CD8-positive, alpha-beta memory T cell (primary cell): ENCODE measurements around the gene GALNT14. TPM values are rescaled to one million over a fixed set of nuclear protein-coding genes. Genes with fewer than 3 reads are reported as not detected.

Experiments
- CTCF ChIA-PET: fragments of 350-600 bp; sonication (Branson Sonifier 250); formaldehyde crosslinking; loops from one replicate; lab custom pipeline; 2021; ENCODE audit warnings: antibody characterized with exemption; lab: Charles Lee
- POLR2A ChIA-PET: fragments of 350-600 bp; sonication (Branson Sonifier 250); formaldehyde crosslinking; loops from one replicate; lab custom pipeline; 2021; ENCODE audit warnings: antibody characterized with exemption; lab: Charles Lee
- DNase-seq, 5 donors: peaks; one replicate each; pipeline versions ENCODE4 v3.0.0 to v3.0.0-alpha.2; 2020 to 2022; ENCODE audit warnings: mixed read lengths in 1 of 5
- H3K27ac ChIP-seq: one replicate; pipeline ENCODE4 v1.7.0; 2013; ENCODE audit warnings: low read depth, mild to moderate bottlenecking, low read length, moderate library complexity
- H3K27me3 ChIP-seq: 2 replicates; pipeline ENCODE4 v1.7.0; 2013; ENCODE audit warnings: low read length, mild to moderate bottlenecking; ENCODE audit not compliant: insufficient read depth, poor library complexity, severe bottlenecking
- H3K36me3 ChIP-seq: 2 replicates; pipeline ENCODE4 v1.7.0; 2013; ENCODE audit warnings: mild to moderate bottlenecking, low read length, moderate library complexity; ENCODE audit not compliant: insufficient read depth
- H3K4me1 ChIP-seq: 2 replicates; pipeline ENCODE4 v1.7.0; 2013; ENCODE audit warnings: mild to moderate bottlenecking, low read length, moderate library complexity; ENCODE audit not compliant: insufficient read depth
- H3K4me3 ChIP-seq: 2 replicates; pipeline ENCODE4 v1.7.0; 2013; ENCODE audit warnings: mild to moderate bottlenecking, low read length
- H3K9me3 ChIP-seq: 2 replicates; pipeline ENCODE4 v1.7.0; 2013; ENCODE audit warnings: mild to moderate bottlenecking, low read length
- H3K27ac Mint-ChIP-seq, 8 donors: one replicate each; pipeline ENCODE4 v1.8.0; 2020 to 2021; ENCODE audit warnings: mixed read lengths in 8 of 8, mild to moderate bottlenecking in 6 of 8, inconsistent platforms in 3 of 8, moderate library complexity in 3 of 8
- H3K27me3 Mint-ChIP-seq, 2 donors: one replicate each; pipeline ENCODE4 v1.8.0; 2020 to 2021; ENCODE audit warnings: mixed read lengths in 2 of 2, mild to moderate bottlenecking in 1 of 2, moderate library complexity in 1 of 2
- H3K36me3 Mint-ChIP-seq, 3 donors: one replicate each; pipeline ENCODE4 v1.8.0; 2020 to 2021; ENCODE audit warnings: mixed read lengths in 3 of 3, inconsistent platforms in 1 of 3, mild to moderate bottlenecking in 1 of 3
- H3K4me1 Mint-ChIP-seq, 3 donors: one replicate each; pipeline ENCODE4 v1.8.0; 2020 to 2021; ENCODE audit warnings: mixed read lengths in 3 of 3, inconsistent platforms in 1 of 3, mild to moderate bottlenecking in 1 of 3
- H3K4me3 Mint-ChIP-seq, 7 donors: one replicate each; pipeline ENCODE4 v1.8.0; 2020 to 2021; ENCODE audit warnings: mixed read lengths in 7 of 7, mild to moderate bottlenecking in 6 of 7, moderate library complexity in 4 of 7, inconsistent platforms in 2 of 7
- H3K9me3 Mint-ChIP-seq, 5 donors: one replicate each; pipeline ENCODE4 v1.8.0; 2020 to 2022; ENCODE audit warnings: mixed read lengths in 5 of 5, mild to moderate bottlenecking in 3 of 5, moderate library complexity in 2 of 5, inconsistent platforms in 1 of 5
- polyA plus RNA-seq: library from polyadenylated mRNA; unstranded; fragments of 300-500 nt; fragmentation: Illumina TruSeq; gene quantifications from one replicate; pipeline ENCODE4 v1.2.3, GENCODE V29; 2021
- total RNA-seq, 2 experiments: library from RNA; stranded (reverse); gene quantifications; one replicate each; pipeline ENCODE4 v1.2.3, GENCODE V29; 2021

GALNT14 gene
- total and polyA plus RNA-seq, 3 experiments from 2014 or later = 0.62 to 0.74 TPM; not detected in 1

DNA sequence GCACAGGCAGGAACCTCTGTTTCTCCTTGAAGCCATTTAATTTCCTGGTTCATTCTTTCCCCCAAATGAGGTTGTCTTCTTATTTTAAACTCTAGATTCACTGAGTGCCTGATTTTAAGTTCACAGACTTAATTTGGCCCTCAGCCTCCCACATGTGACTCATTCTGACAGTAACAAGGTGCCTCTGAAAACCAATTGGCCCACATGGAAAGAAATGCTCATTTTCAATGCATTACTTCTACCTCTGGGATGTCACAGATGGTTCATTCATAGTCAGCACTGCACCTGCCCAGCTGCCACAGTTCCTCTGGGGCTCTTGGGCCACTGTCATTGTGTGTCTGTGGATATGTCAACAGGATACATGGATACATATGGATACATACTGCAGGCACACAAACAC, 190.6 kb downstream of the GALNT14 start:
- peaks cover 0 to 3% (median 0%) of the 10 kb centered on the region in 5 donors for H3K9me3 Mint-ChIP-seq
- Histone ChIP-seq H3K36me3 (no peaks in the 10 kb centered on the region), H3K27me3 (no peaks in the 10 kb centered on the region), H3K4me3 (no peak overlapping the region), H3K27ac (no peak overlapping the region), H3K9me3 (no peaks in the 10 kb centered on the region), H3K4me1 (no peaks in the 10 kb centered on the region)
- no peak overlapping the region for H3K27ac Mint-ChIP-seq
- H3K4me1 Mint-ChIP-seq = no peaks in the 10 kb centered on the region
- ChIA-PET POLR2A (no interaction called here), CTCF (no interaction called here)
- H3K27me3 Mint-ChIP-seq = peaks cover 5 to 8% of the 10 kb centered on the region in 2 donors
- H3K4me3 Mint-ChIP-seq = no peak overlapping the region
- H3K36me3 Mint-ChIP-seq = no peaks in the 10 kb centered on the region
- DNase-seq = no peak

DNA sequence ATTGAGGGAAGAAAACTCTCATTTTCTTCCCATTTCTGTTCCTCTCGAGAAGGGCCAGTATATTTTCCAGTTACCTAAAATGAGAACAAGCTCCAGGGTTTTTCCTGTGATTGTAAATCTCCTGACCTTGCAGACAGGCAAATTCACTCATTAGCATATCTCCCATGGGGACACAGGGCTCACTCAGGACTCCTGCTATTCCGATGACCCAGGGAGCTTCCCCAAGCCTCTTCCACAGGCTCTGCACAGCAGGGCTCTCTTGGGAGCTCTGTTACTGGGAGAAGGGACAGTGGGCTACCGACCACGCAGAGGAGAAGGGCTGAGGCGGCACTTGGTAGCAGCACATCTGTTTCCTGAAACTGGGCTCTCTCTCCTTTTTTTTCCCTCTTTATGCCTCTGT, 195.8 kb downstream of the GALNT14 start:
- POLR2A ChIA-PET = no interaction called here
- no peak overlapping the region for H3K4me3 Mint-ChIP-seq
- Histone ChIP-seq H3K36me3 (no peaks in the 10 kb centered on the region), H3K27me3 (no peaks in the 10 kb centered on the region), H3K4me1 (no peaks in the 10 kb centered on the region), H3K27ac (no peak overlapping the region), H3K9me3 (no peaks in the 10 kb centered on the region), H3K4me3 (no peak overlapping the region)
- H3K4me1 Mint-ChIP-seq = no peaks in the 10 kb centered on the region
- CTCF ChIA-PET = no interaction called here
- peaks cover 4 to 5% of the 10 kb centered on the region in 2 donors for H3K27me3 Mint-ChIP-seq
- DNase-seq = no peak
- peaks cover 0 to 3% (median 0%) of the 10 kb centered on the region in 5 donors for H3K9me3 Mint-ChIP-seq
- H3K27ac Mint-ChIP-seq = peak overlapping the region in 1 of 8 donors; percentile 54
- H3K36me3 Mint-ChIP-seq = no peaks in the 10 kb centered on the region

DNA sequence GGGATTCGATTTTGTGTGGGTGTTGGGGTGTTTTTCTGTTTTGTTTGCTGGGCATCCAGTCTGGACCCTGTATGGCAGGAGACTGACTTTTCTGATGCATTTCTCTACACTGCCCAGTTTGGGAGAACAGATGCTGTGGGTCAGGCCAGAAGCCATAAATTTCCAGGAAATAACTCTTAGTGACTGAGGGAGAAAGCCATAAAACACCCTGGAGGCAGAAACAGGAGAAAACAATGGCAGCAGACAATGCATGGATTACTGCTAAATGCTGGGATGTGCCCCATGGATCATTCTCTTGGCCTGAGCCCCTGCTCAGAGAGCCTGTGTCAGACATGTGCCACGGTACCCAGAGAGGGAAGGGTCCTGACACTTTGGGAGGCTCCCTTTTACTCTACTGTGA, 197.4 kb downstream of the GALNT14 start:
- no peaks in the 10 kb centered on the region for H3K4me1 ChIP-seq
- no peaks in the 10 kb centered on the region for H3K36me3 ChIP-seq
- no peak overlapping the region for H3K27ac Mint-ChIP-seq
- H3K27me3 ChIP-seq = no peaks in the 10 kb centered on the region
- H3K27me3 Mint-ChIP-seq = peaks cover 4 to 7% of the 10 kb centered on the region in 2 donors
- no peaks in the 10 kb centered on the region for H3K4me1 Mint-ChIP-seq
- H3K9me3 ChIP-seq = no peaks in the 10 kb centered on the region
- H3K4me3 Mint-ChIP-seq = no peak overlapping the region
- POLR2A ChIA-PET = no interaction called here
- CTCF ChIA-PET = no interaction called here
- H3K4me3 ChIP-seq = no peak overlapping the region
- DNase-seq = no peak
- no peaks in the 10 kb centered on the region for H3K9me3 Mint-ChIP-seq
- no peak overlapping the region for H3K27ac ChIP-seq
- no peaks in the 10 kb centered on the region for H3K36me3 Mint-ChIP-seq

DNA sequence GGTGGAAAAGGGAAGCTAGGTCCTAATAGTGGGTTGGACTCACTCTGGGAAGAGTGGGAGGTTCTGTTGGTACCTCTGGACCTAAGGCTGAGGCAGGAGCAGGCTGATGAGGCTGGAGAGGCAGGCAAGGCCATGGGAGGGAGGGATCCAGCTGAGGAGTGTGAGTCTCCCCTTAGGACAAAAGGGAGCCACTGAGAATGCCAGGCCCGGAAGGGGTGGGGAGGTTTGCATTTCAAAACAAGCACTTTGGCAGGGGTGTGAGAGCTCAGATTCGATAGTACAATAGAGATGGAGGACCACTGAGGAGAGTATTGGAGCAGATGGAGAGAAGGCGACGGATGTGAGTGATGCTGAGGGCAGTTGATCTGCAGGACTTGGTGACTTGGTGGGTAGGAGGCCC, 198.9 kb downstream of the GALNT14 start:
- Histone ChIP-seq H3K4me3 (no peak overlapping the region), H3K27me3 (no peaks in the 10 kb centered on the region), H3K4me1 (no peaks in the 10 kb centered on the region), H3K36me3 (no peaks in the 10 kb centered on the region), H3K27ac (no peak overlapping the region), H3K9me3 (no peaks in the 10 kb centered on the region)
- no peaks in the 10 kb centered on the region for H3K9me3 Mint-ChIP-seq
- H3K4me3 Mint-ChIP-seq = no peak overlapping the region
- ChIA-PET POLR2A (no interaction called here), CTCF (no interaction called here)
- no peaks in the 10 kb centered on the region for H3K4me1 Mint-ChIP-seq
- no peaks in the 10 kb centered on the region for H3K36me3 Mint-ChIP-seq
- peaks cover 4 to 7% of the 10 kb centered on the region in 2 donors for H3K27me3 Mint-ChIP-seq
- no peak overlapping the region for H3K27ac Mint-ChIP-seq
- no peak for DNase-seq

DNA sequence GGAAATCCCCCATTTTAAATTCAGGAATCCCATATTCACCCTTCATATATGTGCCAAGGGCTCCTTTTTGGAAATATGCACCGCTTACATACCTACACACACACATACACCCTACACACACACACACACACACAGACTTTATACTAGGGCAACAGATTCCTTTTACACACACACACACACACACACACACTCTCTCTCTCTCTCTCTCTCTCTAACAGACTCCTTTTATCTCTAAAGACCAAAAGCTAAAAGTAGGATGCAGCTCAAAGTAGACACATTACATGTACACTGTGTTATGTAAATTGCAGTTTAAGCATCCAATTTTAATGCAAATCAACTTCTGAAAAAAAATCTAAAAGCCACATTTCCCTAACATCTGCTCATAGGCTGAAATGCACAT, 200.0 kb downstream of the GALNT14 start:
- no peaks in the 10 kb centered on the region for H3K4me1 Mint-ChIP-seq
- H3K4me3 Mint-ChIP-seq = no peak overlapping the region
- no peaks in the 10 kb centered on the region for H3K36me3 Mint-ChIP-seq
- POLR2A ChIA-PET = no interaction called here
- Histone ChIP-seq H3K27ac (no peak overlapping the region), H3K27me3 (no peaks in the 10 kb centered on the region), H3K4me1 (no peaks in the 10 kb centered on the region), H3K9me3 (no peaks in the 10 kb centered on the region), H3K4me3 (no peak overlapping the region), H3K36me3 (no peaks in the 10 kb centered on the region)
- DNase-seq = no peak
- H3K27me3 Mint-ChIP-seq = peaks cover 4 to 6% of the 10 kb centered on the region in 2 donors
- H3K27ac Mint-ChIP-seq = no peak overlapping the region
- CTCF ChIA-PET = no interaction called here
- H3K9me3 Mint-ChIP-seq = no peaks in the 10 kb centered on the region

DNA sequence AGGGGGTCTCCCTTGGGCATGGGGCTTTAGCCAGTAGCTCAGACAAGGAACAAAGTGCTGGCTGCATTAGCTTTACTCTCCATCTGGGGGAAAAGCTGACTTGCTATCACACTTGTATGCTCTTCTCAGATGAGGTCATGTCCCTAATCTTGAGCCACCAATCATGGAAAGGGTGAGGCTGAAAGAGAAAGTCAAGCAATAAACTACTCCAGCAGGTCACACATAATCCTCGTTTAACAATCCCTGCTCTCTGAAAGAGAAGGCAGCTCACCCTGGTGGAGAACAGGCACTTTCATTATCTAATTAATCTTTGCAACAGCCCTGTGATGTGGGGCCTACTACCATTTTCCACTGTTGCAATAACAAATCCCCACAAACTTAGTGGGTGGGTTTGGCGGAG, 201.3 kb downstream of the GALNT14 start:
- H3K36me3 Mint-ChIP-seq = no peaks in the 10 kb centered on the region
- no peak overlapping the region for H3K4me3 Mint-ChIP-seq
- ChIA-PET CTCF (no interaction called here), POLR2A (no interaction called here)
- Histone ChIP-seq H3K27me3 (no peaks in the 10 kb centered on the region), H3K4me3 (no peak overlapping the region), H3K4me1 (no peaks in the 10 kb centered on the region), H3K27ac (no peak overlapping the region), H3K36me3 (no peaks in the 10 kb centered on the region), H3K9me3 (no peaks in the 10 kb centered on the region)
- no peak overlapping the region for H3K27ac Mint-ChIP-seq
- peaks cover 4 to 6% of the 10 kb centered on the region in 2 donors for H3K27me3 Mint-ChIP-seq
- H3K4me1 Mint-ChIP-seq = no peaks in the 10 kb centered on the region
- no peak for DNase-seq
- no peaks in the 10 kb centered on the region for H3K9me3 Mint-ChIP-seq

DNA sequence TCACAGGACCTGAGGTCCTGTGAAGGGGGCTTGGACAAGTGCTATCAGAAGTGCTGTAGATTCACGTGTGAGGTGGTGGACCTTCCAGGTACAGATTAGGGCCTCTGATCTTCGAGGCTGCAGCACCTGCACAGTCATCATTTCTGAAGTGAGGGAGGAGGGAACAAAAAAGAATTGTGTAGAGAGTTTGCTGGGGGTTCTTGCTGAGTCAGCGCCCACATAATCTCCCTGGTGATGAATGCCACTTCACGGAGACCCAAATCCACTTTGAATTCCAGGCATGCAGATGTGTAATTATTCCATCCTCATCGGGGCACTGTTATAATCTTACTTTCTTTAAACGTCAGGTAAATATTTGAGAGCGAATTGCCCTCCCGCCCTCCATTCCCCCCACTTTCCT, 202.4 kb downstream of the GALNT14 start:
- CTCF ChIA-PET = no interaction called here
- H3K4me1 Mint-ChIP-seq = no peaks in the 10 kb centered on the region
- no peak for DNase-seq
- H3K27me3 ChIP-seq = no peaks in the 10 kb centered on the region
- H3K9me3 Mint-ChIP-seq = no peaks in the 10 kb centered on the region
- no peak overlapping the region for H3K4me3 ChIP-seq
- POLR2A ChIA-PET = no interaction called here
- no peak overlapping the region for H3K4me3 Mint-ChIP-seq
- H3K27ac Mint-ChIP-seq = no peak overlapping the region
- H3K9me3 ChIP-seq = no peaks in the 10 kb centered on the region
- no peaks in the 10 kb centered on the region for H3K36me3 Mint-ChIP-seq
- peaks cover 6 to 8% of the 10 kb centered on the region in 2 donors for H3K27me3 Mint-ChIP-seq
- no peaks in the 10 kb centered on the region for H3K4me1 ChIP-seq
- no peaks in the 10 kb centered on the region for H3K36me3 ChIP-seq
- no peak overlapping the region for H3K27ac ChIP-seq

DNA sequence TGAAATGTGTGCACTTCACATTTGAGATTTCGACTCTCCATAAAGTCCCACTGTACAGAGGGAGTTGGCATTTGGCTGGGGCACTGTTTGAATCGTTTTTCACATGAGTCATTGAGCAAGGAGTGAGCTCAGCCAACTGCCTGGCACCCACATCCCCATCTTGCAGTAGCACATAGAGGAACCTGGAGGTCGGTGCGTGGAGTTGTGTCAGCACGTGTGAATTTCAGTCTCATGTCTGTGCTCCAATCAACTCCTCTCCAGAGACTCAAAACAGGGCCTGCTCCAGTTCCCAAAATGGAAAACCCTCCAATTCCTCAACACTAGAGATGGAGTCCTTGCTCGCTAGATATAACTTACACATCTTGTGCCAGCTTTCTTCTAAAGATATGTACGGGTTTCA, 204.2 kb downstream of the GALNT14 start:
- H3K4me3 ChIP-seq = no peak overlapping the region
- H3K27me3 ChIP-seq = no peaks in the 10 kb centered on the region
- H3K27me3 Mint-ChIP-seq = peaks cover 3 to 7% of the 10 kb centered on the region in 2 donors
- H3K9me3 ChIP-seq = no peaks in the 10 kb centered on the region
- H3K4me3 Mint-ChIP-seq = no peak overlapping the region
- POLR2A ChIA-PET = no interaction called here
- no peaks in the 10 kb centered on the region for H3K4me1 Mint-ChIP-seq
- CTCF ChIA-PET = no interaction called here
- DNase-seq = no peak
- no peaks in the 10 kb centered on the region for H3K4me1 ChIP-seq
- H3K36me3 Mint-ChIP-seq = no peaks in the 10 kb centered on the region
- H3K27ac ChIP-seq = no peak overlapping the region
- no peak overlapping the region for H3K27ac Mint-ChIP-seq
- no peaks in the 10 kb centered on the region for H3K9me3 Mint-ChIP-seq
- H3K36me3 ChIP-seq = no peaks in the 10 kb centered on the region

DNA sequence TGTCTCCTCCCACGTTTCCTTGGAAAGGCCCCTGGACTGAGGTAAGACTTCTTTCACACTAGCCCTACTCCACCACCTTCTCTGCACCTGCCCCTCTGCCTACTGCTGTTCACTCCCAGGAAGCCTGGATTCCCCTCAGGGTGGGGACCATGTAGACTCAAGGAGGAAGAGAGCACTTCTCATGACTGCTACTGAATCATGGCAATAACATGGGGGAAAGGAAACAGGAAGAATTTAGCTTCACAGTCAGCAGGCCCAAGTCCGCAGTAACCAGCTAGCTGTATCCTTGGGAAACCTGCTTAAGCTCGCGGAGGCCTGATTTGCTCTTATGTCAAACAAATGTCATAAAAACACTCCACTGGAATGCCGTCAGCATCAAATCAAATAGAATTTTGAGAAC, 204.7 kb downstream of the GALNT14 start:
- POLR2A ChIA-PET = no interaction called here
- CTCF ChIA-PET = no interaction called here

More for the DNA sequence above, 204.7 kb downstream of the GALNT14 start:
- no peaks in the 10 kb centered on the region for H3K4me1 Mint-ChIP-seq
- H3K9me3 ChIP-seq = no peaks in the 10 kb centered on the region
- H3K4me1 ChIP-seq = no peaks in the 10 kb centered on the region
- H3K27me3 Mint-ChIP-seq = peaks cover 3 to 4% of the 10 kb centered on the region in 2 donors
- H3K4me3 ChIP-seq = no peak overlapping the region
- H3K9me3 Mint-ChIP-seq = no peaks in the 10 kb centered on the region
- H3K36me3 ChIP-seq = no peaks in the 10 kb centered on the region
- H3K27me3 ChIP-seq = no peaks in the 10 kb centered on the region
- H3K4me3 Mint-ChIP-seq = no peak overlapping the region
- DNase-seq = no peak
- no peak overlapping the region for H3K27ac ChIP-seq
- H3K27ac Mint-ChIP-seq = no peak overlapping the region
- no peaks in the 10 kb centered on the region for H3K36me3 Mint-ChIP-seq
